Measurements from ENCODE around the gene SLC2A2. TPM values are rescaled to one million over a fixed set of nuclear protein-coding genes. Genes with fewer than 3 reads are reported as not detected.
A peak's percentile ranks its signal among the peaks of the same experiment; 100 is the strongest.
"Not testable (repeated sequence)": the region's sequence is repeated elsewhere in the genome, so short reads cannot be mapped to it uniquely, and the experiment has no call there.

SLC2A2 gene
- total and polyA plus RNA-seq, 7 experiments from 2014 or later, result not detected

DNA sequence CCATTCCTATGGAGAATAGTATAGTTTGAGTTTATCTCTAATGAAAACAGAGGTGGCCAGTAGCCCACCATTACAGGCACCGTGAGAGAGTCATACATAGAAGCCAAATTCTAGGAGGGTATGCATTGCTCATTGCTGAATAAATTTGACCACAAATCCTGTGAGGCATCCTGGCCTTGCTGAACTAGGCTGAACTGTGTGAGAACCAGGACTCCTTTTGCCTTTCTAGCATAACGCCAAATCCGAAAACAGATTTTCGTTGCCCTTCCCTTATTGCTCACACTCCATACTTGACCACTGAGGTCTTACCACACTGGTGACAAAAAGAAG, 50.4 kb downstream of the SLC2A2 start:
- H3K9me3 ChIP-seq (ENCODE audit: control insufficient read depth in 2 of 3, low read length in 3 of 3), result no peaks in the 10 kb centered on the region
- H3K4me1 Mint-ChIP-seq, result no peaks in the 10 kb centered on the region
- peaks cover 0 to 3% (median 0%) of the 10 kb centered on the region in 11 donors for H3K9me3 Mint-ChIP-seq
- no peaks in the 10 kb centered on the region for H3K36me3 Mint-ChIP-seq
- no peak overlapping the region for H3K4me3 ChIP-seq (ENCODE audit: low read length)
- no peaks in the 10 kb centered on the region for H3K4me1 ChIP-seq (ENCODE audit: control insufficient read depth in 2 of 2, insufficient read depth in 2 of 2, low read length in 2 of 2)
- peaks cover 0 to 22% (median 4%) of the 10 kb centered on the region in 5 donors for H3K27me3 Mint-ChIP-seq
- no peak overlapping the region for H3K27ac ChIP-seq (ENCODE audit: low read depth, low read length)
- no peak for ATAC-seq
- no peak for DNase-seq
- CTCF ChIA-PET, result no interaction called here
- no peak overlapping the region for H3K4me3 Mint-ChIP-seq
- POLR2A ChIA-PET, result no interaction called here
- no peaks in the 10 kb centered on the region for H3K27me3 ChIP-seq (ENCODE audit: control insufficient read depth in 2 of 2, insufficient read depth in 2 of 2, low read length in 2 of 2)
- intact Hi-C loops (cut with micrococcal nuclease), result no loop called here
- no peaks in the 10 kb centered on the region for H3K36me3 ChIP-seq (ENCODE audit: control insufficient read depth in 2 of 3, insufficient read depth in 3 of 3, low read length in 3 of 3)
- no peak overlapping the region for H3K27ac Mint-ChIP-seq

DNA sequence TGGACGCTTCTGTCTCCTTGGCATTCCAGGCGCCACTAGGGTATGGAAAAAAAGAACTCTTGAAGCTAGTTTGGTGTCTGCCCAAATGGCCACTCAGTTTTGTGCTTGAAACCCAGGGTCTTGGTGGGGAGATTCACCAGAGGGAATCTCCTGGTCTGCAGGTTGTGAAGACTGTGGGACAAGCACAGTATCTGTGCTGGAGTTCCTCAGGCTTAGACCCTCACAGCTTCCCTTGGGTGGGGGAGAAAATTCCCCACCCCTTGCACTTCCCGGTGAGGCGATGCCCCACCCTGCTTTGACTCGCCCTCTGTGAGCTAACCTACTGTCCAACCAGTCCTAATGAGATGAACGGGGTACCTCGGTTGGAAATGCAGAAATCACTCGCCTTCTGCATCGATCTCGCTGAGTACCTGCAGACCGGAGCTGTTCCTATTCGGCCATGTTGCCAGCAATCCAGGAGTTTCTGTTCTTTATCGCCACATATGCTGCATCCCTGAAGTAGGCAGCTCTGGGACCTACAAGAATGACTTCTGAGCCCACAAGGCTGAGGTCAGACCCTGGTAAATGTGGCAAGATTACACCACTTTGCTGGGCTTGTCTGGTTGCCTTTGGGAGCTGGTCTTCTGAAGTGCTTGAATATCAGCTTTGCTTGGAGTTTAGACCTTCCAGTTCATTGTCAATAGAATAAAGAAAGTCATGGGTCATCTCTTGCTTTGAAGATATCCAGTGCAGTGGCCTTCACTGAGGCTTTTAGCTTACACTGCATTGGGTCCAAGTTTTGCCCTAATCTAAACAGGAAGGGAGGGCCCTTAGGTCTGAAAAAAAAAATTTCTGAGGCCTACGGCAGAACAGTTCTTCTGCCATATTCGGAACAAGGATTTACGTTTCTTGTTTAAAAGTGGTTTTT, 51.0 kb downstream of the SLC2A2 start:
- POLR2A ChIA-PET, result no interaction called here
- no peak overlapping the region for H3K4me3 Mint-ChIP-seq
- no peak for ATAC-seq

DNA sequence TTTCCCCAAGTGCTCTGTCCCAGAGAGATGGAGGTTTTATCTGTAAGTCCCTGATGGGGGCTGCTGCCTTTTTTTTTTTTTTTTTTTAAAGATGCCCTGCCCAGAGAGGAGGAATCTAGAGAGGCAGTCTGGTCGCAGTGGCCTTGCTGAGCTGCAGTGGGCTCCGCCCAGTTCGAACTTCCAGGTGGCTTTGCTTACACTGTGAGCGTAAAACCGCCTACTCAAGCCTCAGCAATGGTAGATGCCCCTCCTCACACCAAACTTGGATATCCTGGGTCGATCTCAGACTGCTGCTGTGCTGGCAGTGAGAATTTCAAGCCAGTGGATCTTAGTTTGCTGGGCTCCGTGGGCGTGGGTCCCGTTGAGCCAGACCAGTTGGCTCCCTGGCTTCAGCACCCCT, 51.6 kb downstream of the SLC2A2 start:
- Histone ChIP-seq H3K27me3 (ENCODE audit: control insufficient read depth in 2 of 2, insufficient read depth in 2 of 2, low read length in 2 of 2) (no peaks in the 10 kb centered on the region), H3K9me3 (ENCODE audit: control insufficient read depth in 2 of 3, low read length in 3 of 3) (no peaks in the 10 kb centered on the region), H3K4me1 (ENCODE audit: control insufficient read depth in 2 of 2, insufficient read depth in 2 of 2, low read length in 2 of 2) (no peaks in the 10 kb centered on the region), H3K4me3 (ENCODE audit: low read length) (no peak overlapping the region), H3K27ac (ENCODE audit: low read depth, low read length) (no peak overlapping the region), H3K36me3 (ENCODE audit: control insufficient read depth in 2 of 3, insufficient read depth in 3 of 3, low read length in 3 of 3) (no peaks in the 10 kb centered on the region)
- CTCF ChIA-PET, result no interaction called here
- Mint-ChIP-seq H3K9me3 (peaks cover 0 to 7% (median 0%) of the 10 kb centered on the region in 11 donors), H3K27me3 (peaks cover 0 to 25% (median 4%) of the 10 kb centered on the region in 5 donors), H3K4me1 (no peaks in the 10 kb centered on the region), H3K4me3 (no peak overlapping the region), H3K36me3 (no peaks in the 10 kb centered on the region), H3K27ac (no peak overlapping the region)
- DNase-seq (no peak), ATAC-seq (no peak)
- intact Hi-C loops (cut with micrococcal nuclease), result no loop called here
- POLR2A ChIA-PET, result no interaction called here

More for the DNA sequence above, 51.0 kb downstream of the SLC2A2 start:
- no peak for DNase-seq
- H3K27me3 Mint-ChIP-seq, result peaks cover 0 to 23% (median 4%) of the 10 kb centered on the region in 5 donors
- intact Hi-C loops (cut with micrococcal nuclease), result no loop called here
- no peaks in the 10 kb centered on the region for H3K36me3 Mint-ChIP-seq
- peak overlapping the region in 1 of 9 donors; percentile 19 for H3K27ac Mint-ChIP-seq
- no peak overlapping the region for H3K4me3 ChIP-seq (ENCODE audit: low read length)
- H3K9me3 ChIP-seq (ENCODE audit: control insufficient read depth in 2 of 3, low read length in 3 of 3), result no peaks in the 10 kb centered on the region
- H3K27me3 ChIP-seq (ENCODE audit: control insufficient read depth in 2 of 2, insufficient read depth in 2 of 2, low read length in 2 of 2), result no peaks in the 10 kb centered on the region
- H3K27ac ChIP-seq (ENCODE audit: low read depth, low read length), result no peak overlapping the region
- no peaks in the 10 kb centered on the region for H3K4me1 ChIP-seq (ENCODE audit: control insufficient read depth in 2 of 2, insufficient read depth in 2 of 2, low read length in 2 of 2)
- peaks cover 0 to 3% (median 0%) of the 10 kb centered on the region in 11 donors for H3K9me3 Mint-ChIP-seq
- CTCF ChIA-PET, result no interaction called here
- H3K4me1 Mint-ChIP-seq, result no peaks in the 10 kb centered on the region
- no peaks in the 10 kb centered on the region for H3K36me3 ChIP-seq (ENCODE audit: control insufficient read depth in 2 of 3, insufficient read depth in 3 of 3, low read length in 3 of 3)

DNA sequence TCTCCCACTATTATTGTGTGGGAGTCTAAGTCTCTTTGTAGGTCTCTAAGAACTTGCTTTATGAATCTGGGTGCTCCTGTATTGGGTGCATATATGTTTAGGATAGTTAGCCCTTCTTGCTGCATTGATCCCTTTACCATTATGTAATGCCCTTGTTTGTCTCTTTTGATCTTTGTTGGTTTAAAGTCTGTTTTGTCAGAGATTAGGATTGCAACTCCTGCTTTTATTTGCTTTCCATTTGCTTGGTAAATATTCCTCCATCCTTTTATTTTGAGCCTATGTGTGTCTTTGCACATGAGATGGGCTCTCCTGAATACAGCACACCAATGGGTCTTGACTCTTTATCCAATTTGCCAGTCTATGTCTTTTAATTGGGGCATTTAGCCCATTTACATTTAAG, 53.6 kb downstream of the SLC2A2 start:
- H3K4me1 ChIP-seq (ENCODE audit: control insufficient read depth in 2 of 2, insufficient read depth in 2 of 2, low read length in 2 of 2); ATAC-seq; H3K4me1 Mint-ChIP-seq; intact Hi-C loops (cut with micrococcal nuclease); POLR2A ChIA-PET; DNase-seq; H3K4me3 Mint-ChIP-seq; H3K4me3 ChIP-seq (ENCODE audit: low read length); H3K27ac Mint-ChIP-seq; CTCF ChIA-PET; H3K27me3 ChIP-seq (ENCODE audit: control insufficient read depth in 2 of 2, insufficient read depth in 2 of 2, low read length in 2 of 2); H3K27ac ChIP-seq (ENCODE audit: low read depth, low read length); H3K36me3 ChIP-seq (ENCODE audit: control insufficient read depth in 2 of 3, insufficient read depth in 3 of 3, low read length in 3 of 3); H3K9me3 ChIP-seq (ENCODE audit: control insufficient read depth in 2 of 3, low read length in 3 of 3); H3K9me3 Mint-ChIP-seq; H3K36me3 Mint-ChIP-seq: not testable (repeated sequence)
- peaks cover 0 to 27% (median 4%) of the 10 kb centered on the region in 5 donors for H3K27me3 Mint-ChIP-seq

DNA sequence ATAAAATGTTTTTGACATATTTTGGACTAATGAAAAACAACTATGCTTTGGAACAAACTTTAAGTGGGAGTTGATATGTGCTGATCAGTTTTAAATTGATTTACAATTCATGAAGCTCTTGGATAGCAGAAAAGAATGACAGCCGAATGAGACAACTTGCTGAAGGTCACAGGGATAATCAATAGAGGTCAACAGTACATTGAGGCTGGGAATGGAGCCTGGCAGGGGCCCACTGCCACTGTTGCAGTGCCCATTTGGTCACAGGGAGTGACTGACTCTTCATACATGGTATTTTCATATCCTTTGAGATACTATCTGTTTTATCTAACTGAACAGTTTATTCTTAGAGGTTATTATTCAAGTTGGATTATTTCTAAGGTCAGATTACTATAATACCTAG, 59.4 kb downstream of the SLC2A2 start:
- H3K4me3 Mint-ChIP-seq, result no peak overlapping the region
- ChIA-PET CTCF (no interaction called here), POLR2A (interaction anchor here (0.6 kb wide), 1 partner anchor 99 kb away, joined by 3 read pairs; no protein-coding TSS in a partner anchor)
- Histone ChIP-seq H3K36me3 (ENCODE audit: control insufficient read depth in 2 of 3, insufficient read depth in 3 of 3, low read length in 3 of 3) (no peaks in the 10 kb centered on the region), H3K4me1 (ENCODE audit: control insufficient read depth in 2 of 2, insufficient read depth in 2 of 2, low read length in 2 of 2) (no peaks in the 10 kb centered on the region), H3K9me3 (ENCODE audit: control insufficient read depth in 2 of 3, low read length in 3 of 3) (no peaks in the 10 kb centered on the region), H3K27ac (ENCODE audit: low read depth, low read length) (no peak overlapping the region), H3K4me3 (ENCODE audit: low read length) (no peak overlapping the region), H3K27me3 (ENCODE audit: control insufficient read depth in 2 of 2, insufficient read depth in 2 of 2, low read length in 2 of 2) (no peaks in the 10 kb centered on the region)
- peaks cover 0 to 7% (median 0%) of the 10 kb centered on the region in 11 donors for H3K9me3 Mint-ChIP-seq
- intact Hi-C loops (cut with micrococcal nuclease), result loop anchor here (10.0 kb wide), 2 partner anchors 198 to 552 kb away; partner anchors contain the start of gene CLDN11 (in 1 of the 2)
- DNase-seq, result no peak
- peaks cover 0 to 27% (median 0%) of the 10 kb centered on the region in 5 donors for H3K27me3 Mint-ChIP-seq
- H3K36me3 Mint-ChIP-seq, result no peaks in the 10 kb centered on the region
- H3K4me1 Mint-ChIP-seq, result no peaks in the 10 kb centered on the region
- no peak overlapping the region for H3K27ac Mint-ChIP-seq
- no peak for ATAC-seq

DNA sequence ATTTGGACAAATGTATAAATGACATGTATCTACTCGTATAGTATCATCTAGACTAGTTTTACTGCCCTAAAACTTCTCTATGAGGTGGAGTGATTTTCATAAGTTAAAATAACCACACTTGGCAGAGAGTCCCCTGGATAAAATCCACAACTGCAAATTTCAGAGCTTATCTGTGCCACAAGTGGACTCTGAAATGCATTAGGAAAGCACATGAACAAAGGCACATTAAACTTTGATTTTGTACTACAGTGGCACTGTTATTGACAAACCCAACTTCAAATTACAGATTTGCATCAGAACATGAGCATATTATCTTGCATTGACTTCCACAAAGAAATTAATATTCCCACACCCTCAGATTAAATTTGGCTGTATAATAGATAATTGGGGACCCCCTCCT, 60.0 kb downstream of the SLC2A2 start:
- CTCF ChIA-PET, result interaction anchor here (3.3 kb wide), 1 partner anchor 806 kb away, joined by 15 read pairs; no protein-coding TSS in a partner anchor
- intact Hi-C loops (cut with micrococcal nuclease), result loop anchor here (10.0 kb wide), 2 partner anchors 198 to 552 kb away; partner anchors contain the start of gene CLDN11 (in 1 of the 2)

More for the DNA sequence above, 60.0 kb downstream of the SLC2A2 start:
- ATAC-seq (no peak), DNase-seq (no peak)
- H3K27ac ChIP-seq (ENCODE audit: low read depth, low read length), result no peak overlapping the region
- Mint-ChIP-seq H3K9me3 (peaks cover 0 to 7% (median 0%) of the 10 kb centered on the region in 11 donors), H3K27ac (no peak overlapping the region), H3K27me3 (peaks cover 0 to 24% (median 0%) of the 10 kb centered on the region in 5 donors), H3K36me3 (no peaks in the 10 kb centered on the region), H3K4me1 (no peaks in the 10 kb centered on the region), H3K4me3 (no peak overlapping the region)
- H3K27me3 ChIP-seq (ENCODE audit: control insufficient read depth in 2 of 2, insufficient read depth in 2 of 2, low read length in 2 of 2), result no peaks in the 10 kb centered on the region
- H3K9me3 ChIP-seq (ENCODE audit: control insufficient read depth in 2 of 3, low read length in 3 of 3), result no peaks in the 10 kb centered on the region
- no peaks in the 10 kb centered on the region for H3K36me3 ChIP-seq (ENCODE audit: control insufficient read depth in 2 of 3, insufficient read depth in 3 of 3, low read length in 3 of 3)
- POLR2A ChIA-PET, result interaction anchor here (0.6 kb wide), 1 partner anchor 98 kb away, joined by 3 read pairs; no protein-coding TSS in a partner anchor
- no peaks in the 10 kb centered on the region for H3K4me1 ChIP-seq (ENCODE audit: control insufficient read depth in 2 of 2, insufficient read depth in 2 of 2, low read length in 2 of 2)
- no peak overlapping the region for H3K4me3 ChIP-seq (ENCODE audit: low read length)
